Fibroblast of lung (primary cell): Measurements from ENCODE around the gene BORCS6. TPM values are rescaled to one million over a fixed set of nuclear protein-coding genes. Genes with fewer than 3 reads are reported as not detected.

Experiments used
- DNase-seq, 2 donors: peaks; one replicate each; pipeline versions ENCODE4 v3.0.0 to v3.0.0-alpha.2; 2010; ENCODE audit warnings: low read depth in 2 of 2
- H2AFZ ChIP-seq: 2 replicates; pipeline ENCODE4 v1.5.1; 2012; ENCODE audit warnings: low read length, control low read depth, inconsistent platforms
- H3K27ac ChIP-seq: 2 replicates; pipeline ENCODE4 v1.5.1; 2011; ENCODE audit warnings: low read length, control low read depth; ENCODE audit not compliant: insufficient read depth
- H3K27me3 ChIP-seq: 2 replicates; pipeline ENCODE4 v1.5.1; 2011; ENCODE audit warnings: mild to moderate bottlenecking, low read length; ENCODE audit not compliant: control insufficient read depth, insufficient read depth
- H3K36me3 ChIP-seq: 2 replicates; pipeline ENCODE4 v1.5.1; 2011; ENCODE audit warnings: low read length; ENCODE audit not compliant: control insufficient read depth, insufficient read depth
- H3K4me1 ChIP-seq: 2 replicates; pipeline ENCODE4 v1.5.1; 2011; ENCODE audit warnings: low read length; ENCODE audit not compliant: control insufficient read depth, insufficient read depth; ENCODE audit errors: extremely low read depth
- H3K4me2 ChIP-seq: 2 replicates; pipeline ENCODE4 v1.5.1; 2011; ENCODE audit warnings: low read length, control low read depth; ENCODE audit not compliant: insufficient read depth; ENCODE audit errors: extremely low read depth
- H3K4me3 ChIP-seq, 4 experiments: fragments of 200-600 bp in 1 of 4; sonication (generic) in 1 of 4; replicated peaks in 1 of 4; 2 replicates each; pipeline ENCODE4 v1.5.1; 2011 to 2016; ENCODE audit warnings: low read length in 4 of 4, low read depth in 3 of 4, mild to moderate bottlenecking in 3 of 4, control low read depth in 2 of 4, inconsistent platforms in 1 of 4, mixed read lengths in 1 of 4; ENCODE audit not compliant: insufficient read depth in 1 of 4; ENCODE audit errors: control extremely low read depth in 1 of 4
- H3K79me2 ChIP-seq: 2 replicates; pipeline ENCODE4 v1.5.1; 2012; ENCODE audit warnings: mild to moderate bottlenecking, low read length, inconsistent platforms; ENCODE audit not compliant: control insufficient read depth, insufficient read depth
- H3K9ac ChIP-seq: 2 replicates; pipeline ENCODE4 v1.5.1; 2011; ENCODE audit warnings: mild to moderate bottlenecking, low read length, control low read depth; ENCODE audit not compliant: insufficient read depth
- H3K9me3 ChIP-seq: 2 replicates; pipeline ENCODE4 v1.5.1; 2012; ENCODE audit warnings: low read depth, low read length; ENCODE audit not compliant: control insufficient read depth, insufficient read depth
- H4K20me1 ChIP-seq: 2 replicates; pipeline ENCODE4 v1.5.1; 2011; ENCODE audit warnings: low read length; ENCODE audit not compliant: control insufficient read depth, insufficient read depth; ENCODE audit errors: extremely low read depth
- CTCF ChIP-seq, 2 donors: IDR thresholded peaks in 1 of 2; conservative IDR thresholded peaks in 1 of 2; 1 replicate in 1 of 2; 2 replicates in 1 of 2; pipeline ENCODE4 v1.5.1; 2011 to 2012; ENCODE audit warnings: low read length in 2 of 2, control low read depth in 1 of 2, inconsistent platforms in 1 of 2, low read depth in 1 of 2, mild to moderate bottlenecking in 1 of 2
- EZH2 ChIP-seq: IDR thresholded peaks from 2 replicates; pipeline ENCODE4 v1.5.1; 2012; ENCODE audit warnings: low read length, control low read depth, mild to moderate bottlenecking; ENCODE audit errors: missing control alignments
- polyA plus RNA-seq, 2 donors: library from polyadenylated mRNA; depleted of rRNA in 1 of 2; stranded (reverse) in 1 of 2; unstranded in 1 of 2; fragments of >200 nt; gene quantifications; 2 replicates each; pipeline ENCODE4 v1.2.1, GENCODE V29; 2011 to 2012; ENCODE audit warnings: missing spikeins in 1 of 2
- total RNA-seq: library from RNA; depleted of rRNA; stranded (reverse); fragments of >200 nt; gene quantifications from 2 replicates; pipeline ENCODE4 v1.2.1, GENCODE V29; 2014

The BORCS6 gene
- total and polyA plus RNA-seq, 2 donors (not counting 1 experiment from before 2014, with no cell fraction given) = 2.9 to 11.4 TPM

DNA sequence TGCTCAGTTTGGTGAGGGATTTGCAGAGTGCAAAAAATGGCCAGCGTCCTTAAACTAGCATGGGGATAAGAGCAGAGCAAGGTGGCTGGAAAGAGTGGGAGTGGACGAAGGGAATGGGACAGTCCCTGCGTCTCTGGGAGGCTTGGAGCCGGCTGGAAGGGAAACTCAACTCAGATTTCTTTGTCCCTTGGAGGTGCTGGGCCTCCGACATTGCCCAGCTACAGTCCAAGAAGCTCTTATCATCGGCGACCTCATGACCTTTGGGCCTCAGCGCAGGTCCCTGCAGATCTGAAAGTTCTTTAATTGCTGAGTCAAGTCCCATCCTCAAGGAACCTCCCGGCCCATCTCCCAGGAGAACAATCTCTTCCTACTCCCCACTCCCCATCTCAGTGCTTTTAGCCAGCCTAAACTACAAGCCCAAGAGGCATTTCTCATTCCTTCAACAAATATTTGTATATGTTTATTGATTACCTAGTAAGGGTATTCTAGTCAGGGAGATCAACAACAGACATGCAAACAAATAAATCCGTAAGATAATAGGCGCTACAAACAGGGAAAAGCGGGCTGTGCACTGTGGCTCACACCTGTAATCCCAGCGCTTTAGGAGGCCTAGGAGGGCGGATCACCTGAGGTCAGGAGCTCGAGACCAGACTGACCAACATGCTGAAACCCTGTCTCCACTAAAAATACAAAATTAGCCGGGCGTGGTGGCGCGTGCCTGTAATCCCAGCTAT, 12.8 kb downstream of the BORCS6 start:
- Histone ChIP-seq H3K27ac (peak overlapping the region; percentile 71), H3K4me2 (peak overlapping the region; percentile 98), H3K4me1 (peaks cover 11% of the 10 kb centered on the region), H3K9ac (peak overlapping the region; percentile 76), H3K9me3 (no peaks in the 10 kb centered on the region), H4K20me1 (no peaks in the 10 kb centered on the region), H3K79me2 (peaks cover 5% of the 10 kb centered on the region), H3K27me3 (no peaks in the 10 kb centered on the region), H2AFZ (peak overlapping the region; percentile 86), H3K36me3 (no peaks in the 10 kb centered on the region), H3K4me3 (peak overlapping the region; percentile 59 to 69 (median 61))
- DNase-seq = no peak
- TF ChIP-seq CTCF (conservative IDR thresholded peaks at IDR 0.05 in 1 of 2, IDR thresholded peaks at IDR 0.05 in 1 of 2; ENCODE audit: low read depth in 1 of 2, low read length in 2 of 2) (no peak), EZH2 (no peak)

- Histone ChIP-seq H3K4me1 (peaks cover 11% of the 10 kb centered on the region), H3K27me3 (no peaks in the 10 kb centered on the region), H3K27ac (peak within 1 kb of the TSS; percentile 71), H2AFZ (peak within 1 kb of the TSS; percentile 87), H3K4me3 (peak within 1 kb of the TSS; percentile 59 to 69 (median 61)), H4K20me1 (no peaks in the 10 kb centered on the region), H3K36me3 (no peaks in the 10 kb centered on the region), H3K9ac (peak within 1 kb of the TSS; percentile 76), H3K4me2 (peak within 1 kb of the TSS; percentile 98), H3K79me2 (peaks cover 5% of the 10 kb centered on the region), H3K9me3 (no peaks in the 10 kb centered on the region)
- no peak for TF ChIP-seq EZH2
- no peak for TF ChIP-seq CTCF (conservative IDR thresholded peaks at IDR 0.05 in 1 of 2, IDR thresholded peaks at IDR 0.05 in 1 of 2; ENCODE audit: low read depth in 1 of 2, low read length in 2 of 2)
- DNase-seq = peak; percentile 75 to 80
Observed at GRCh38 chr17:8176197-8176940, 13.6 kb downstream of the BORCS6 start, which contains the start of gene TMEM107. Gene TMEM107 (minus strand): TSS chr17:8176380. CDS start chr17:8176286, 94 bp downstream.

DNA sequence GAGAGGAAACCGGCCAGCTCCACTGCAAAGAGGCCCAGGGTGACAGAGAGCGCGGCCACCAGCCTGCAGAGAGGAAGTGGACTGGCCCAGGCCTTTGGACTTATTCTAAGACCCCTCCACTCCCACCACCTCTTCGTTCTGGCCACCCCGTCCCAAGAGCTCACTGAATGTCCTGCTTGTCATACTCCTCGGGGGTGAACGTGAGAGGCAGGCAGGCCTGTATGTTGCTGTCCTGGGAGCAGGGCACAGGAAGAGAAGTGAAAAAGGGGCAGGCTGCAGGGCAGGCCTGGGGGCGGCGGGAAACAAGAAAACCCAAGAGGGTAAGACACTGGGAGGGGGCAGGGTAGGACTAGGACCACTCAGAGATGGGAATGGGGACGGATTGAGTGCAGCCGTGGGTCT, 14.2 kb downstream of the BORCS6 start:
- no peak for DNase-seq
- H3K4me3 ChIP-seq = peak overlapping the region; percentile 59 to 69 (median 61)
- H2AFZ ChIP-seq = peak overlapping the region; percentile 87
- peaks cover 5% of the 10 kb centered on the region for H3K79me2 ChIP-seq
- H3K9me3 ChIP-seq = no peaks in the 10 kb centered on the region
- TF ChIP-seq CTCF (conservative IDR thresholded peaks at IDR 0.05 in 1 of 2, IDR thresholded peaks at IDR 0.05 in 1 of 2; ENCODE audit: low read depth in 1 of 2, low read length in 2 of 2) (no peak), EZH2 (no peak)
- no peaks in the 10 kb centered on the region for H3K27me3 ChIP-seq
- H3K36me3 ChIP-seq = no peaks in the 10 kb centered on the region
- peak overlapping the region; percentile 98 for H3K4me2 ChIP-seq
- no peaks in the 10 kb centered on the region for H4K20me1 ChIP-seq
- H3K4me1 ChIP-seq = peaks cover 11% of the 10 kb centered on the region
- H3K27ac ChIP-seq = peak overlapping the region; percentile 71
- peak overlapping the region; percentile 76 for H3K9ac ChIP-seq
